GM21423 (cell line): ENCODE data around the gene IFFO2.
A peak's percentile ranks its signal among the peaks of the same experiment; 100 is the strongest.

Experiments
- ATAC-seq: cut with Tn5 transposase; IDR thresholded peaks from one replicate; pipeline ENCODE4 v1.9.1; 2021; ENCODE audit warnings: mild to moderate bottlenecking, moderate library complexity; ENCODE audit not compliant: unreplicated experiment

IFFO2 gene

GRCh38 chr1:18951818-18952391 is 4.6 kb downstream of the IFFO2 start:
- ATAC-seq: peak; percentile 34

- ATAC-seq: no peak
Observed at GRCh38 chr1:18951416-18951815, 5.1 kb downstream of the IFFO2 start.

- ATAC-seq: no peak
Observed at GRCh38 chr1:18950401-18951026, 6.0 kb downstream of the IFFO2 start.

GRCh38 chr1:18949686-18950400 is 6.6 kb downstream of the IFFO2 start:
- ATAC-seq: no peak

- ATAC-seq: no peak
Observed at GRCh38 chr1:18948913-18949685, 7.4 kb downstream of the IFFO2 start.

- no peak for ATAC-seq
Observed at GRCh38 chr1:18948048-18948912, 8.2 kb downstream of the IFFO2 start.

GRCh38 chr1:18947570-18947969 is 8.9 kb downstream of the IFFO2 start:
- no peak for ATAC-seq

GRCh38 chr1:18946550-18947381 is 9.7 kb downstream of the IFFO2 start:
- ATAC-seq: no peak

- no peak for ATAC-seq
Observed at GRCh38 chr1:18945401-18945849, 11.1 kb downstream of the IFFO2 start.

GRCh38 chr1:18944810-18945209 is 11.7 kb downstream of the IFFO2 start:
- ATAC-seq: no peak

GRCh38 chr1:18943914-18944572 is 12.4 kb downstream of the IFFO2 start:
- ATAC-seq: no peak

- ATAC-seq: no peak
Observed at GRCh38 chr1:18943162-18943561, 13.3 kb downstream of the IFFO2 start.

GRCh38 chr1:18942340-18942739 is 14.1 kb downstream of the IFFO2 start:
- no peak for ATAC-seq

GRCh38 chr1:18941221-18942141 is 15.0 kb downstream of the IFFO2 start:
- ATAC-seq: no peak

GRCh38 chr1:18940303-18941020 is 16.0 kb downstream of the IFFO2 start:
- no peak for ATAC-seq

GRCh38 chr1:18939398-18940302 is 16.8 kb downstream of the IFFO2 start:
- ATAC-seq: no peak
